GM21390 (cell line): ENCODE data around the gene SAG.
"Not testable (repeated sequence)": the region's sequence is repeated elsewhere in the genome, so short reads cannot be mapped to it uniquely, and the experiment has no call there.

Experiments used
- ATAC-seq: cut with Tn5 transposase; IDR thresholded peaks from one replicate; pipeline ENCODE4 v1.9.1; 2021; ENCODE audit not compliant: unreplicated experiment

SAG gene

GRCh38 chr2:233329489-233330135 is 22.0 kb downstream of the SAG start:
- no peak for ATAC-seq

DNA sequence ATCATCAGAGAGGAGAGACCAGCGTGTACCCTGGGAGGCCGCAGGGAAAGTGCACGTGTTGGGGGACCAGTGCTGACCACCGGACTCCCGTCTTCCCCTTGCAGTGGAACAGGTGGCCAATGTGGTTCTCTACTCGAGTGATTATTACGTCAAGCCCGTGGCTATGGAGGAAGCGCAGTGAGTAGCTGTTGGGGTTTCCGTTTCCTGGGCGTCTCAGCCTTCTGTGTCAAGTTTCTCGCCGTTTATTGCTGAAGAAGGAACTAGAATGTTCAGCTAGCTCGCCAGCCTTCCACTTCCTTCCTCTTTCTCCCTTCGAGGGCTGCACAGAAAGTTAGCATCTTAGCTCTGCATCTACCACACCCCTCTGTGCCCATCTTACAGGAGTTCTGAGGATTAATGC is 23.9 kb downstream of the SAG start:
- peak; percentile 89 for ATAC-seq

DNA sequence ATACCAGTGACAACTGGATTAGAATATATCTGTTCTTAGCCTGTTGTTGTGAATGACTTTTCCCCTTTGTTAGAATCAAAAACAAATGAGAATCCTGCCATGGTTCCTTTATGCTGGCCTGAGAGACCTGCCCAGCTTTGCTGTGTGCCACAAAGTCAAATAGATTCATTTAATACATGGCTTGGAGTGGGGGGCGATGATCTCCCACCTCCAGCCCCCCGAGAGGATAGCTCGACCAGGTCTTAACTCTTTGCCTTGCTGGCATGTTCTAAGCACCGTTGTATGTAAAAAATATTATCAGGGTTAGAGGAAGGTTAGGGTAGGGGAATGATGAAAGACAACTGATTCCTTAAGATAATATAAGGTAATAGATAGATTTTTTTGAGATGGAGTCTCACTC is 24.5 kb downstream of the SAG start:
- ATAC-seq = no peak

DNA sequence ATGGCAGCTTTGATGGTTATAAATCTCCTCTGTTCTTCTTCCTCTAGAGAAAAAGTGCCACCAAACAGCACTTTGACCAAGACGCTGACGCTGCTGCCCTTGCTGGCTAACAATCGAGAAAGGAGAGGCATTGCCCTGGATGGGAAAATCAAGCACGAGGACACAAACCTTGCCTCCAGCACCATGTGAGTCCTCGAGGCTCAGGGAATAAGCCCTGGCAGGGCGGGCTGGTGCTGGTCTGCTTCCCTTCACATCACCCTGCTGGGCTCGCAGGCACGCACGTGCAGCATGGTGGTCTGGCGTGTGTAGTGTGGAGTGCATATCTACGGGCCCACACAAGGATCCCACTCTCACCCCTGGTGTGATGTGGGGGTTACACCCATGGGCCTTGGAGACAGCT is 27.3 kb downstream of the SAG start:
- ATAC-seq = no peak

DNA sequence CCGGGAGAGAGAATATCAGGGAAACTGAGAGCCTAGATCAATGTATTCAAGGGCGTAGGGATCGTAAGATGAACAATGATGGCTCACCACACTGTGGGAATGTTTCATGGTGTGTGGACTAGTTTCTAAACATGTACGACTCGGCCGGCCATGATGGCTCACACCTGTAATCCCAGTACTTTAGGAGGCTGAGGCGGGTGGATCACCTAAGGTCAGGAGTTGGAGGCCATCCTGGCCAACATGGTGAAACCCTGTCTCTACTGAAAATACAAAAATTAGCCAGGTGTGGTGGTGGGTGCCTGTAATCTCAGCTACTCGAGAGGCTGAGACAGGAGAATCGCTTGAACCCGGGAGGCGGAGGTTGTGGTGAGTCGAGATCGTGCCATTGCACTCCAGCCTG is 28.5 kb downstream of the SAG start:
- ATAC-seq = not testable (repeated sequence)

GRCh38 chr2:233336541-233336940 is 28.9 kb downstream of the SAG start:
- no peak for ATAC-seq

GRCh38 chr2:233338046-233338445 is 30.4 kb downstream of the SAG start:
- no peak for ATAC-seq

DNA sequence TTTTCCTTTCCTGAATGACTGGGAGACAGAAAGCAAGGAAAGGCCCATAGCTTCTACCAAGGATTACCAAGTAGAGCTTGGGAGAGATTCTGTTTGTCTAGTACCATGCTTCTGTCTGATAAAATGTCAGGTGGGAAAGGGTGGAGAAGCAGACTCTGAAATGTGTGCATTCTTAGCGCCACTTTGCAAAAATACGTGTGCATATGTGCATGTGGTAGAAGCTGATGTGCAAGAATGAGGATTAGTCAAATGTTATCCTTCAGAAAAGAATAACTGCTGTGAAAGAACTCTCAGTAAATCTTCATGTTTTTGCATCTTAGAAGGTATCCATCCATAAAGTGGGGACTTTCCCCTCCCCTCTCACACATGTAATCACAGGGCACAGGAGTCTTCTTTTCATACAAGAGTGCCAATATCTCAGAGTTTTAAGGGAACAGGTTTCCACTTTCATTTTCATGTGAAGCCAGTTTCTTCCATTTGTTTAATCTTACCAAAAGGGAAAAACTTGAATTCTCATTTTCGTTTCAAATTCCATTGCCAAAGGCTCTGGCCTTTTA is 31.3 kb downstream of the SAG start:
- no peak for ATAC-seq

- no peak for ATAC-seq
These were observed 31.8 kb downstream of the SAG start for GRCh38 chr2:233339427-233339826.

GRCh38 chr2:233341296-233341695 is 33.7 kb downstream of the SAG start:
- ATAC-seq = no peak

DNA sequence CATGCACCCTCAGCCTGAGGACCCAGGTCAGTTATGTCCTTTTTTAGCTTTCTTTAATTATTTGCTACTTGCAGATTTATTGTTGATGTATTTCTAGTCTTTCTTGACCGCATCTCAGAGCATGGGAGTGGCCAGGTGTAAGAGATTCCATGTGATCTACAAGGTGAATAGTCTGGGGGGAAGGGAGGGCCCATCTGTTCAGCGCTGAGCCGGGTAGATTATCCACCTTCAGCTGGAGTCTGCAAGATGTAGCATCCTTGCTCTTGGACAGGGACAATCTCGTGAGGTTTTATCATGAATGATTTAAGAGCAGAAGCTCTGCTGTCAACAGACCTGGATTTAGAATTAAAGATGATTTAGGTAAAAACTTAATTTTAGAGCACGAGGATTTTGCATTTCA is 34.7 kb downstream of the SAG start:
- no peak for ATAC-seq

DNA sequence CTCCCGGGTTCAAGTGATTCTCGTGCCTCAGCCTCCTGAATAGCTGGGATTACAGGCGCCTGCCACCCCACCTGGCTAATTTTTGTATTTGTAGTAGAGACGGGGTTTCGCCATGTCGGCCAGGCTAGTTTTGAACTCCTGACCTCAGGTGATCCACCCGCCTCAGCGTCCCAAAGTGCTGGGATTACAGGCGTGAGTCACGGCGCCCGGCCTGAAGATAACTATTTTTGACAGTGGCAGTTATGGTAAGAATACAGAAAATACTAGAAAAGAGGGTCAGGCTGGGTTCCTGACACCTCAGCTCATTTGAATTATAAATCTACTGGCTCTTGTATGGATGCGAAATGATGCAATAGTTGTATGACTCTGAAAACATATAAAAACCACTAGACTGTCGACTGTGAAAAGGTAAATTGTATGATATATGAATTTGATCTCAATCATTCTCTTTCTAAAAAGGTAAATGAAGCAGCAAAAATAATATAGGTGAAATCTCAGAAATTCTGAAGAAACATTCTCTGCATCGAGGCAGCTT is 35.6 kb downstream of the SAG start:
- ATAC-seq = no peak

GRCh38 chr2:233346376-233346775 is 38.8 kb downstream of the SAG start:
- no peak for ATAC-seq

DNA sequence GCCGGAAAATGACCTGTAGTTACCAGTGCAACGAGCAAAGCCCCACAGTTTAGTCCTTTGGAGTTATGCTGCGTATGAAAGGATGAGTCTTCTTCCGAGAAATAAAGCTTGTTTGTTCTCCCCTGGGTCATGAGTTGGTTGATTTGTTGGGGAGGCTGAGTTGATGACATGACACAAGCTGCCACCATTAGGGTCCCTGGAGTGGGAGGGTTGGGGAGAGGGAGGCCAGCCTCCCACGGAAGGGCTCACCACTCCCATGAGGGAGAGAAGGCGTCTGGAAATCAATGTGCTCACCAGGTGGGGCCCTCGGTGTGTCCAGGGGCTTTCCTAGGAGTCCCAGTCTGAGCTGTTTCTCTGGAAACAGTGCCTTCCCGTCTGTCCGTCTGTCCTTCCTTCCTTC is 39.3 kb downstream of the SAG start:
- ATAC-seq = no peak

DNA sequence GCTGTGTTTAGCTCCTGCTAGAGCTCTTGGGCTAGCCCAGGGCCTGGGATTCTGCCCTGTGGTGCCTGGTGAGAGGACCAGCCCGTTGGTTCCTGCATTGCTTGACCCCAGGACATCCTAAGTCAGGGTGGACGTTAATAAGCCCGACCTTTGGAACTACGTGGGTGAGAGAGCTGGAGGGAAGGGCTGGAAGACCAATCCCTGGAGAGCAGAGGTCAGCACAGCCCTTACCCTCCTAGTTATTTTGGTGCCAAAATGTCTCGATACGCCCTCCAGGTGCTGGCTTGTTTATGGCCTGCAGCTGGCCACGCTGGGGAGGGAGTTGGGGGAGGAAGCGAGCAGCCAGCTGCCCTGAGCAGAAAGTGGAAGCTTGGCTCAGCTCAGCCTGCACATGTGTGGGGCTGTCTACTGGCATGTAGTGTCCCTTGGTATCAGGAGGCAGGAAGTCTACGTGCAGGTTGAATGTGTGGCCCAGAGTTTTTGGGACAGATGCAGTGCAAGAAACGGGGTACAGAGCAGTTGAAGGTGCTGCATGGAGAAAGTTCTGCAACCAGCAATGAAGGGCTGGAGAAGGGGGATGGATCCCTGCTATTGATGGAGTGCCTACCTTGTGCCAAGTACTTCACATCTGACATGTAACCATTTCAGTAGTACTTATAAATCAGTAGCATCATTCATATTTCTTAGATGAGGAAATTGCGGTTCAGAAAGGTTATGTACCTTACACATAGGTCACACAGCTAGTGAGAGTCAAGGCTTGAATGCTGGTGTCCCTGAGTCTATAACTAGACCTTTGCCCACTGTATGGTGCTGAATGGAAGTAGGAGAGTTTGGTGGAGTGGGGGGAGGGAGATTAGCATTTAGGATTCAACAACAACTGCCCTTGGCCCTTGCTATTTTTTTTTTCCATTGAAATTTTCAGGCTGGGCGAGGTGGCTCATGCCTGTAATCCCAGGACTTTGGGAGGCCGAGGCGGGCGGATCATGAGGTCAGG is 41.7 kb downstream of the SAG start:
- peak; percentile 57 for ATAC-seq

GRCh38 chr2:233350708-233351107 is 43.1 kb downstream of the SAG start:
- ATAC-seq = no peak

GRCh38 chr2:233351423-233351822 is 43.8 kb downstream of the SAG start:
- no peak for ATAC-seq

DNA sequence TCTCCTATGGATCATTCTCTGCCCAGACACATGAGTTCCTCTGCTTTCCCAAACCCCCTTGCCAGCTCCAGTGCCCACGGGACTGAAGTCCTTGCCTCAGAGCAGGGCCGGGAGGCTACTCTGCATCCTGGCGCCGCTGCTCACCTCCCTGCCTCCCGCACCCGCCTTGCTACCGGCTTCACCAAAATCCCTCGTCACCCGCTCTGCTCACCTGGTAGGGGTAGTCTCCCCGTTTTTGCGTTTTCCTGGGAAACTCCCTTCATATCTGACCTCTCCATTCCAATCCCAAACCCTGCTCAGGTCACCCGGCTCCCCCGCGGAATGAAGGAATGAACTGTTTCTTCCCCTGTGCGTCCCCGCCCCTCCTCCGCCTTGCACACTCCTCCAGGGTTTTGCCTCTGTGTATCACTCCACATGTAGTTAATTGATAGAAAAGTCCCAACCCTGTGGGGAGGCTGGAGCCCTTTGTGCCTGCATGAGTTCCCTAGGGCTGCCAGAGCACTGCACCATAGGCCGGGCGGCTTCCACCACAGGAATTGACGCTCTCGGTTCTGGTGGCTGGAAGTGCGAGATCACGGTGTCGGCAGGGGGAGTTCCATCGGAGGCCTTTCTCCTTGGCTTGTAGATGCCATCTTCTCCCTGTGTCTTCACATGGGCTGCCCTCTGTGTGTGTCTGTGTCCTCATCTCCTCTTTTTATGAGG is 44.7 kb downstream of the SAG start:
- ATAC-seq = no peak

DNA sequence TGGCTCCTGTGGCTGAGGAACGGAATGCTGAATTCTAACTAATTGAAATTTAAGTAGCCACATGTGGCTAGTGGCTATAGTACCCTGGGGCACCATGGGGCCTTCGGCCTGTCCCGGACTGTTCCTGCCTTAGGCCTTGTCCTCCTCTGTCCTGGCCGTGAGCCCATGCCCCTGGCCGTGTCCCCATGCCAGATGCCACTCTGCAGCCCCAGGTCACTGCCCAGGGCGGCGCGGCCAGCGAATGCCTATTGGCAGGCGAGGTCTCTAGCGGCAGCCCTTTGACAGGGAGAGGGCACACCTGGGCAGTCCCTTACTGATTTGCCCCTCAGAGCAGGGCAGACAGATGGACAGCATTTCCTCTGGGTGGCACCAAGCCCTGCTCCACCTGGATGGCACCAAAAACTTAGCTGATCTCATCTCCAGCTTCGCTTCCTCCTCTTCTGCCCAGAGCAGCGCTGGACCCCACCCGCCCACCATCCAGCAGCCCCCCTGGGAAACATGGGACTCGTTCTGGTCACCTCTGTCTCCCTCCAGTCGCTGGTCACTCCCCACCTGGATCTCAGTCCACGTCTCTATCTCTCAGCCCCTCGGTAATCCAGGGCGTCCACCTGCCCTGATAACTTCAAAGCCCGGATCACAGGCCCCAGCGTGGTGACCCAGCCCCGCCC is 45.6 kb downstream of the SAG start:
- ATAC-seq = no peak

- peak; percentile 48 for ATAC-seq
These were observed 46.3 kb downstream of the SAG start, which contains the start of gene DGKD for GRCh38 chr2:233353769-233354499. Gene DGKD, plus strand, starts transcription at chr2:233354494. Its CDS starts 25 bp downstream, at chr2:233354519.
